ENCODE measurements around the gene SRGN. TPM values are rescaled to one million over a fixed set of nuclear protein-coding genes. Genes with fewer than 3 reads are reported as not detected.

SRGN gene
- total RNA-seq, 1 donor from 2014 or later = 232 TPM

- H3K4me1 ChIP-seq = peaks cover 35% of the 10 kb centered on the region
- no peak for DNase-seq
Observed at GRCh38 chr10:69101451-69102095, 13.7 kb downstream of the SRGN start.

GRCh38 chr10:69102440-69102839 lies 14.5 kb downstream of the SRGN start:
- Histone ChIP-seq H3K27me3 (ENCODE audit: low read depth) (no peaks in the 10 kb centered on the region), H3K27ac (no peak overlapping the region), H3K4me3 (no peak overlapping the region), H3K9me3 (no peaks in the 10 kb centered on the region), H3K36me3 (peaks cover 61% of the 10 kb centered on the region), H3K4me1 (peaks cover 31% of the 10 kb centered on the region)
- DNase-seq (no peak), ATAC-seq (no peak)
- no peak for TF ChIP-seq CTCF (IDR thresholded peaks at IDR 0.05)
- intact Hi-C loops (cut with DNase I) = no loop called here

More at GRCh38 chr10:69101451-69102095, 13.7 kb downstream of the SRGN start:
- H3K4me3 ChIP-seq = no peak overlapping the region
- peaks cover 62% of the 10 kb centered on the region for H3K36me3 ChIP-seq
- H3K27me3 ChIP-seq (ENCODE audit: low read depth) = no peaks in the 10 kb centered on the region
- peak; percentile 60 to 68 for ATAC-seq
- intact Hi-C loops (cut with DNase I) = no loop called here
- no peak for TF ChIP-seq CTCF (IDR thresholded peaks at IDR 0.05)
- H3K9me3 ChIP-seq = no peaks in the 10 kb centered on the region
- H3K27ac ChIP-seq = no peak overlapping the region

- no peak for TF ChIP-seq CTCF (IDR thresholded peaks at IDR 0.05)
- H3K4me1 ChIP-seq = peaks cover 31% of the 10 kb centered on the region
- H3K27ac ChIP-seq = no peak overlapping the region
- peaks cover 48% of the 10 kb centered on the region for H3K36me3 ChIP-seq
- H3K27me3 ChIP-seq (ENCODE audit: low read depth) = no peaks in the 10 kb centered on the region
- H3K4me3 ChIP-seq = no peak overlapping the region
- no peak for DNase-seq
- intact Hi-C loops (cut with DNase I) = no loop called here
- ATAC-seq = no peak
- no peaks in the 10 kb centered on the region for H3K9me3 ChIP-seq
Observed at GRCh38 chr10:69103784-69104183, 15.9 kb downstream of the SRGN start.

GRCh38 chr10:69104994-69105790 lies 17.3 kb downstream of the SRGN start:
- no peak for DNase-seq
- ATAC-seq = no peak
- Histone ChIP-seq H3K4me1 (peaks cover 26% of the 10 kb centered on the region), H3K4me3 (no peak overlapping the region), H3K27me3 (ENCODE audit: low read depth) (no peaks in the 10 kb centered on the region), H3K9me3 (no peaks in the 10 kb centered on the region), H3K36me3 (peaks cover 34% of the 10 kb centered on the region), H3K27ac (no peak overlapping the region)
- no peak for TF ChIP-seq CTCF (IDR thresholded peaks at IDR 0.05)
- intact Hi-C loops (cut with DNase I) = no loop called here

GRCh38 chr10:69107176-69107490 lies 19.2 kb downstream of the SRGN start:
- intact Hi-C loops (cut with DNase I) = no loop called here
- Histone ChIP-seq H3K4me1 (peaks cover 8% of the 10 kb centered on the region), H3K4me3 (no peak overlapping the region), H3K27ac (no peak overlapping the region), H3K9me3 (no peaks in the 10 kb centered on the region), H3K27me3 (ENCODE audit: low read depth) (no peaks in the 10 kb centered on the region), H3K36me3 (peaks cover 22% of the 10 kb centered on the region)
- DNase-seq (no peak), ATAC-seq (no peak)
- TF ChIP-seq CTCF (IDR thresholded peaks at IDR 0.05) = no peak

Measured in lower lobe of right lung (tissue), 2 donors.